Mesenchymal stem cell (in vitro differentiated cells and primary cell): ENCODE data around the gene ECSCR.

Experiments used
- DNase-seq: peaks from one replicate; pipeline ENCODE4 v3.0.0-alpha.2; 2013
- H2AFZ ChIP-seq: one replicate; pipeline ENCODE4 v1.6.1; 2013; ENCODE audit warnings: low read depth, mild to moderate bottlenecking, control low read depth, inconsistent platforms, low read length, moderate library complexity
- H2AK5ac ChIP-seq: 2 replicates; pipeline ENCODE4 v1.6.1; 2013; ENCODE audit warnings: low read length, moderate library complexity, mild to moderate bottlenecking, inconsistent platforms; ENCODE audit not compliant: severe bottlenecking
- H2BK120ac ChIP-seq: one replicate; pipeline ENCODE4 v1.6.1; 2013; ENCODE audit warnings: low read depth, mild to moderate bottlenecking, inconsistent platforms, low read length, moderate library complexity
- H2BK12ac ChIP-seq, 2 experiments: one replicate each; pipeline ENCODE4 v1.6.1; 2013; ENCODE audit warnings: inconsistent platforms in 2 of 2, low read length in 2 of 2, mild to moderate bottlenecking in 2 of 2, moderate library complexity in 2 of 2, control low read depth in 1 of 2
- H2BK15ac ChIP-seq: one replicate; pipeline ENCODE4 v1.6.1; 2013; ENCODE audit warnings: mild to moderate bottlenecking, low read depth, inconsistent platforms; ENCODE audit not compliant: poor library complexity, severe bottlenecking
- H2BK5ac ChIP-seq: 2 replicates; pipeline ENCODE4 v1.6.1; 2013; ENCODE audit warnings: low read depth, mild to moderate bottlenecking, low read length, control low read depth, inconsistent platforms; ENCODE audit not compliant: poor library complexity, severe bottlenecking
- H3K14ac ChIP-seq, 2 experiments: one replicate each; pipeline ENCODE4 v1.6.1; 2013; ENCODE audit warnings: inconsistent platforms in 2 of 2, low read length in 2 of 2, control low read depth in 1 of 2, mild to moderate bottlenecking in 1 of 2, moderate library complexity in 1 of 2
- H3K18ac ChIP-seq, 2 experiments: one replicate each; pipeline ENCODE4 v1.6.1; 2013; ENCODE audit warnings: inconsistent platforms in 2 of 2, low read length in 2 of 2, control low read depth in 1 of 2, low read depth in 1 of 2, mild to moderate bottlenecking in 1 of 2
- H3K23ac ChIP-seq, 2 experiments: one replicate each; pipeline ENCODE4 v1.6.1; 2013; ENCODE audit warnings: inconsistent platforms in 2 of 2, low read length in 2 of 2, mild to moderate bottlenecking in 2 of 2, moderate library complexity in 2 of 2, control low read depth in 1 of 2
- H3K27ac ChIP-seq: 2 replicates; pipeline ENCODE4 v1.5.1; 2013; ENCODE audit warnings: mild to moderate bottlenecking, moderate library complexity, low read length, control low read depth, inconsistent platforms; ENCODE audit not compliant: poor library complexity, severe bottlenecking
- H3K27me3 ChIP-seq, 2 experiments: 2 replicates each; pipeline versions ENCODE4 v1.6.1 to v1.7.0; 2013; ENCODE audit warnings: low read length in 2 of 2, mild to moderate bottlenecking in 2 of 2, moderate library complexity in 2 of 2, control low read depth in 1 of 2, inconsistent platforms in 1 of 2; ENCODE audit not compliant: control insufficient read depth in 1 of 2, insufficient read depth in 1 of 2
- H3K36me3 ChIP-seq, 2 experiments: 2 replicates each; pipeline versions ENCODE4 v1.6.1 to v1.7.0; 2013; ENCODE audit warnings: low read length in 2 of 2, control low read depth in 1 of 2, inconsistent platforms in 1 of 2, low read depth in 1 of 2, mild to moderate bottlenecking in 1 of 2; ENCODE audit not compliant: insufficient read depth in 2 of 2, control insufficient read depth in 1 of 2
- H3K4ac ChIP-seq, 2 experiments: one replicate each; pipeline ENCODE4 v1.6.1; 2013; ENCODE audit warnings: inconsistent platforms in 2 of 2, low read length in 2 of 2, mild to moderate bottlenecking in 2 of 2, moderate library complexity in 2 of 2, control low read depth in 1 of 2, low read depth in 1 of 2
- H3K4me1 ChIP-seq: 2 replicates; pipeline ENCODE4 v1.6.1; 2013; ENCODE audit warnings: low read depth, low read length, control low read depth; ENCODE audit not compliant: control insufficient read depth, insufficient read depth
- H3K4me2 ChIP-seq: 2 replicates; pipeline ENCODE4 v1.6.1; 2013; ENCODE audit warnings: low read length, mild to moderate bottlenecking, inconsistent platforms; ENCODE audit not compliant: poor library complexity, severe bottlenecking
- H3K4me3 ChIP-seq, 2 experiments: 2 replicates each; pipeline versions ENCODE4 v1.5.1 to v1.7.0; 2013; ENCODE audit warnings: low read length in 2 of 2, mild to moderate bottlenecking in 2 of 2, control low read depth in 1 of 2, low read depth in 1 of 2; ENCODE audit not compliant: insufficient read depth in 1 of 2
- H3K79me1 ChIP-seq: replicated peaks from 2 replicates; pipeline ENCODE4 v1.6.1; 2013; ENCODE audit warnings: mild to moderate bottlenecking, control low read depth, low read length, inconsistent platforms; ENCODE audit not compliant: poor library complexity, severe bottlenecking
- H3K9ac ChIP-seq: 2 replicates; pipeline ENCODE4 v1.7.0; 2013; ENCODE audit warnings: mild to moderate bottlenecking, low read length, moderate library complexity
- H3K9me3 ChIP-seq: 2 replicates; pipeline ENCODE4 v1.7.0; 2013; ENCODE audit warnings: mild to moderate bottlenecking, low read length; ENCODE audit not compliant: control insufficient read depth
- H4K8ac ChIP-seq: one replicate; pipeline ENCODE4 v1.6.1; 2013; ENCODE audit warnings: inconsistent platforms, mild to moderate bottlenecking, low read length, moderate library complexity
- H4K91ac ChIP-seq: one replicate; pipeline ENCODE4 v1.6.1; 2013; ENCODE audit warnings: mild to moderate bottlenecking, low read length, inconsistent platforms
- WGBS: methylation state at CpG from one replicate; pipeline ENCODE4 v1.1.7; 2013; ENCODE audit warnings: mixed read lengths; 5-methylcytosine and 5-hydroxymethylcytosine counted together

ECSCR gene

DNA sequence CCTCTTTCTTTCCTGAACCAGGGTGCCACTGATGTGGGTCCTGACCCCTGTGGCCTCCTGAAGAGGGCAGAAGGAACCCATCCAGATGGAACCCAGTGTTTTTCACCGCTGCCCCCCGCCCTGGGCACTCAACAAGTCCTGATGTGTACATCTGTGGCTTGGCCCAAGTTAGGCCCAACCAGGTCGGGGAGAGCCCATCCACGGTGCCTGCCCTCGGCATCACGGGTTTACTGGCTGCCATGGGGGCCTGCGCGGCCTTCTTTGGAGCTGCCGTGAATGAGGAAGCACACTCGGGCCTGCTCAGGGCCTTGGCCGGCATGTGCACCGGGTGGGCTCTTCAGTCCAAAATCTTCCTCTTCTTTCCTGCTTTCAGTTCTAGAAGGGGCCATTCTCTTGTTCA, 5.8 kb downstream of the ECSCR start:
- no peak overlapping the region for H3K18ac ChIP-seq
- H2BK5ac ChIP-seq: no peak overlapping the region
- H3K79me1 ChIP-seq: no peaks in the 10 kb centered on the region
- no peak overlapping the region for H2BK120ac ChIP-seq
- peaks cover 0 to 17% of the 10 kb centered on the region in 2 experiments for H3K36me3 ChIP-seq
- no peak overlapping the region for H3K4me3 ChIP-seq
- H2BK15ac ChIP-seq: no peak overlapping the region
- H4K91ac ChIP-seq: no peak overlapping the region
- no peak overlapping the region for H3K27ac ChIP-seq
- H3K23ac ChIP-seq: no peak overlapping the region
- no peak overlapping the region for H4K8ac ChIP-seq
- H3K9ac ChIP-seq: no peak overlapping the region
- no peak overlapping the region for H3K4ac ChIP-seq
- H3K4me2 ChIP-seq: no peak overlapping the region
- peaks cover 17% of the 10 kb centered on the region for H3K4me1 ChIP-seq
- no peak overlapping the region for H2AFZ ChIP-seq
- no peak overlapping the region for H2AK5ac ChIP-seq
- H3K9me3 ChIP-seq: no peaks in the 10 kb centered on the region
- no peak for DNase-seq
- no peak overlapping the region for H3K14ac ChIP-seq
- 96% methylated on average over 12 of the region's 12 CpGs for WGBS
- no peak overlapping the region for H2BK12ac ChIP-seq
- no peaks in the 10 kb centered on the region for H3K27me3 ChIP-seq

DNA sequence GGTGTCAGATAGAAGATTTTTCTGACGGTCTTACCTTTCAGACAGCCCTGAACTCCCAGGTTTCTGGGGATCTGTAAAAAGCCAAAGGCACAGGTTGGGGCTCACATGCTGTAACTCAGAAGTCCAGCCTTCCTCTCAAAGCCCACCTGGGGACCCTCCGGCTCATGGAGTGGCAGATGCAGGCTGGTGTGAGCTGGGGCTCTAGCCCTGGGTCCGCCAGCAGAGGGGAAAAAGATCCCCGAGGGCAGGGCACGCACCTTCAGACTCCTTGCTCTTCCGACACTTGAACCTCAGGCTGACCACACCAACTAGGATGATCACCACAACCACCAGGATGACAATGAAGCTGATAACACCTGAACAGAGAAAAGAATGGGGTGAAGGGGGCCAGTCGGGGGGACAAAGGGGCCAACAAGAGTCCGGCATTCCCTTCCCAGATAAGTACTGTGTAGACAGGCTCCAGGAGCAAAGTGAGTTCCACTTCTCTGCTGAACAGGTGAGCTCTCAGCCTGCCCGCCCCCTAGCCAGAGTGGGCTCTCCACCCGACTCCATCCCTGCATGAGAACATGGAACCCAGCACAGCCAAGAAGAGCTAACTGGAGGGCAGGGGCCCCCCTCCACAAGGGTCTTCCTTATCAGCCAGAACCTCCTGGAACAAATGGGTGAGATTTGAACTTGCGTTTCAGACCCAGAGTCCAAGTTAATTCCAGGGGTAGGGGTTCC, 7.8 kb downstream of the ECSCR start:
- no peak overlapping the region for H2BK5ac ChIP-seq
- no peak for DNase-seq
- H3K9me3 ChIP-seq: no peaks in the 10 kb centered on the region
- H3K4me3 ChIP-seq: no peak overlapping the region
- H3K79me1 ChIP-seq: no peaks in the 10 kb centered on the region
- WGBS: 93% methylated on average over 11 of the region's 11 CpGs
- no peak overlapping the region for H3K14ac ChIP-seq
- H4K91ac ChIP-seq: no peak overlapping the region
- no peak overlapping the region for H3K27ac ChIP-seq
- H2BK12ac ChIP-seq: no peak overlapping the region
- H2BK120ac ChIP-seq: no peak overlapping the region
- H2BK15ac ChIP-seq: no peak overlapping the region
- no peak overlapping the region for H3K4ac ChIP-seq
- no peak overlapping the region for H3K9ac ChIP-seq
- H2AFZ ChIP-seq: no peak overlapping the region
- H3K23ac ChIP-seq: no peak overlapping the region
- H3K27me3 ChIP-seq: no peaks in the 10 kb centered on the region
- H4K8ac ChIP-seq: no peak overlapping the region
- H3K36me3 ChIP-seq: peaks cover 0 to 26% of the 10 kb centered on the region in 2 experiments
- no peak overlapping the region for H3K4me2 ChIP-seq
- H2AK5ac ChIP-seq: no peak overlapping the region
- H3K18ac ChIP-seq: no peak overlapping the region
- peaks cover 12% of the 10 kb centered on the region for H3K4me1 ChIP-seq

DNA sequence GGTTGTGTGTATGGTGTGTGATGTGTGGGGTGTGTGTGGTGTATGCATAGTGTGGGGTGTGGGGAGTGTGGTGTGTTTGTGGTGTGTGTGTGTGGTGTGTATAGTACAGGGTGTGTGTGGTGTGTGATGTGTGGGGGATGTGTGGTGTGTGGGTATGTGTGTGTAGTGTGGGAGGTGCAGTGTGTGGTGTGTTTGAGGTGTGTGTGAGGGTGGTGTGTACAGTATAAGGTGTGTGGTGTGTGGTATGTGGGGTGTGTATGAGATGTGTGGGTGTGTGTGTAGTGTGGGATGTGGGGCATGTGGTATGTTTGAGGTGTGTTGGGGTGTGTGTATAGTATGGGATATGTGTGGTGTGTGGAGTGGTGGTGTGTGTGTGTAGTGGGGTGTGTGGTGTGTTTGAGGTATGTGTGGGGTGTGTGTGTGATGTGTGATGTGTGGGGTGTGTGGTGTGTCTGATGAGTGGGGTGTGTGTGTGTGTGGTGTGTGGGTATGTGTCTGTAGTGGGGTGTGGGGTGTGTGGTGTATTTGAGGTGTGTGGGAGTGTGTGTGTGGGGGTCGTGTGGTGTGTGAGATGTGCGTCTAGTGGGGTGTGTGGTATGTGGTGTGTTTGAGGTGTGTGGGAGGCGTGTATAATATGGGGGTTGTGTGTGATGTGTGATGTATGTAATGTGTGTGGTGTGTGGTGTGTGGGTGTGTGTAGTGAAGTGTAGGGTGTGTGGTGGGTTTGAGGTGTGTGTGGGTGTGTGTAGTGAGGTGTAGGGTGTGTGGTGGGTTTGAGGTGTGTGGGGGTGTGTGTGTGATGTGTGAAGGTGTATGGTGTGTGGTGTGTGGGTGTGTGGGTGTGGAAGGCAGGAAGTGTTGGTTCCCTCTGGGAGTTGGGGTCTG, 8.6 kb downstream of the ECSCR start:
- Histone ChIP-seq H3K9me3 (no peaks in the 10 kb centered on the region), H3K4me3 (peak overlapping the region in 1 of 2 experiments; percentile 19), H2AFZ (no peak overlapping the region), H2BK12ac (peak overlapping the region; percentile 10 to 11), H3K79me1 (no peaks in the 10 kb centered on the region), H4K8ac (peak overlapping the region; percentile 14), H3K14ac (peak overlapping the region in 1 of 2 experiments; percentile 44), H2BK120ac (no peak overlapping the region), H2BK15ac (no peak overlapping the region), H3K9ac (no peak overlapping the region), H3K4me1 (peaks cover 8% of the 10 kb centered on the region), H3K4ac (no peak overlapping the region), H2BK5ac (no peak overlapping the region), H3K18ac (peak overlapping the region in 1 of 2 experiments; percentile 1), H2AK5ac (no peak overlapping the region), H3K27ac (no peak overlapping the region), H4K91ac (peak overlapping the region; percentile 9), H3K36me3 (peaks cover 0 to 26% of the 10 kb centered on the region in 2 experiments), H3K23ac (no peak overlapping the region), H3K27me3 (no peaks in the 10 kb centered on the region), H3K4me2 (no peak overlapping the region)
- WGBS: 98% methylated on average over 3 of the region's 3 CpGs
- DNase-seq: no peak
